K562 (cell line): Measurements from ENCODE around the gene RNU5D-1.

Experiments
- CEBPG ChIP-seq, 3 experiments: fragments of 200-800 bp in 1 of 3; sonication (Bioruptor generic) in 1 of 3; sonication (generic) in 1 of 3; formaldehyde crosslinking in 1 of 3; IDR thresholded peaks in 2 of 3; conservative IDR thresholded peaks in 1 of 3; 2 replicates each; pipeline versions ENCODE4 v1.6.1 to v1.8.0; 2016 to 2022; ENCODE audit warnings: missing compliant biosample characterization in 2 of 3, missing genetic modification characterization in 2 of 3, mild to moderate bottlenecking in 1 of 3, missing genetic modification reagents in 1 of 3
- MEF2D ChIP-seq: conservative IDR thresholded peaks from 2 replicates; pipeline ENCODE4 v1.6.1; 2016; ENCODE audit warnings: low read depth, missing genetic modification characterization, missing compliant biosample characterization
- NFIC ChIP-seq: fragments of 450-650 bp; IDR thresholded peaks from 2 replicates; pipeline ENCODE4 v1.6.1; 2017; ENCODE audit warnings: mild to moderate bottlenecking, inconsistent platforms
- RFX5 ChIP-seq: IDR thresholded peaks from 2 replicates; pipeline ENCODE4 v1.6.1; 2011; ENCODE audit warnings: low read depth, mild to moderate bottlenecking, improper control_type of control experiment, low read length
- ZNF12 ChIP-seq: sonication (generic); formaldehyde crosslinking; IDR thresholded peaks from 2 replicates; pipeline ENCODE4 v1.4.0; 2020; ENCODE audit warnings: mild to moderate bottlenecking, missing genetic modification reagents
- ZNF436 ChIP-seq: fragments of 250-450, 450-650 bp; sonication (Bioruptor Pico); formaldehyde crosslinking; IDR thresholded peaks from 2 replicates; pipeline ENCODE4 v1.7.0; 2020; ENCODE audit warnings: mild to moderate bottlenecking
- TF ChIP-seq, protein P1 (sequence below), 3 experiments: IDR thresholded peaks in 2 of 3; conservative IDR thresholded peaks in 1 of 3; 2 replicates each; pipeline ENCODE4 v1.5.1; 2011 to 2012; ENCODE audit warnings: low read length in 3 of 3, mild to moderate bottlenecking in 3 of 3, control low read depth in 2 of 3, improper control_type of control experiment in 1 of 3, inconsistent platforms in 1 of 3, low read depth in 1 of 3, mixed read lengths in 1 of 3, moderate library complexity in 1 of 3; ENCODE audit not compliant: insufficient read depth in 2 of 3
- TF ChIP-seq, protein P2 (sequence below): sonication (generic); formaldehyde crosslinking; IDR thresholded peaks from 2 replicates; pipeline ENCODE4 v1.8.1; 2023; ENCODE audit warnings: mild to moderate bottlenecking, missing genetic modification reagents
- TF ChIP-seq, protein P3 (sequence below): fragments of 450-650 bp; IDR thresholded peaks from 2 replicates; pipeline ENCODE4 v1.6.1; 2018; ENCODE audit not compliant: partially characterized antibody

DNA sequence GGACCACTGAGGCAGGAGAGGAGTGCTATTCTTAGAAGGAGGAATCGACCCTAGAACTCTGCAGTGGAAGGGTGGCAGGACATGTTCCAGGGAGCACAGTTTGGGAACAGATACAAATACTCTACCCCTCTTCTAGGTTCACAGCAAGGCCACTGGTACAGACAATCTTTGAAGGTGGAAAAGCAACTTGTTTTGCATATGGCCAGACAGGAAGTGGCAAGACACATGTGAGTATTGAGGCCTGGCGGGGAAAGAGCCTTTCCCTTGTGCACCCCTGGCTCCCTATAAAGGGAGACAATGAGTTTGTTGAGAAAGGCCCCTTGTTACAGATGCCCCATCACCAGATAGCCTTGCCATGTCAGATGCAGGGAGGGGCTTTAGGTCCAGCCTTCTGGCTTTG, 26.4 kb upstream of the RNU5D-1 start:
- TF ChIP-seq ZNF12 = no peak
- TF ChIP-seq, protein P1, sequence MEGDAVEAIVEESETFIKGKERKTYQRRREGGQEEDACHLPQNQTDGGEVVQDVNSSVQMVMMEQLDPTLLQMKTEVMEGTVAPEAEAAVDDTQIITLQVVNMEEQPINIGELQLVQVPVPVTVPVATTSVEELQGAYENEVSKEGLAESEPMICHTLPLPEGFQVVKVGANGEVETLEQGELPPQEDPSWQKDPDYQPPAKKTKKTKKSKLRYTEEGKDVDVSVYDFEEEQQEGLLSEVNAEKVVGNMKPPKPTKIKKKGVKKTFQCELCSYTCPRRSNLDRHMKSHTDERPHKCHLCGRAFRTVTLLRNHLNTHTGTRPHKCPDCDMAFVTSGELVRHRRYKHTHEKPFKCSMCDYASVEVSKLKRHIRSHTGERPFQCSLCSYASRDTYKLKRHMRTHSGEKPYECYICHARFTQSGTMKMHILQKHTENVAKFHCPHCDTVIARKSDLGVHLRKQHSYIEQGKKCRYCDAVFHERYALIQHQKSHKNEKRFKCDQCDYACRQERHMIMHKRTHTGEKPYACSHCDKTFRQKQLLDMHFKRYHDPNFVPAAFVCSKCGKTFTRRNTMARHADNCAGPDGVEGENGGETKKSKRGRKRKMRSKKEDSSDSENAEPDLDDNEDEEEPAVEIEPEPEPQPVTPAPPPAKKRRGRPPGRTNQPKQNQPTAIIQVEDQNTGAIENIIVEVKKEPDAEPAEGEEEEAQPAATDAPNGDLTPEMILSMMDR (IDR thresholded peaks at IDR 0.05 in 2 of 3, conservative IDR thresholded peaks at IDR 0.05 in 1 of 3; ENCODE audit: insufficient read depth in 2 of 3, low read depth in 1 of 3, low read length in 3 of 3) = no peak
- TF ChIP-seq CEBPG (CRISPR knock-in tag; IDR thresholded peaks at IDR 0.05) = no peak
- TF ChIP-seq CEBPG (tag; conservative IDR thresholded peaks at IDR 0.05 in 1 of 2, IDR thresholded peaks at IDR 0.05 in 1 of 2) = no peak
- TF ChIP-seq, protein P2, sequence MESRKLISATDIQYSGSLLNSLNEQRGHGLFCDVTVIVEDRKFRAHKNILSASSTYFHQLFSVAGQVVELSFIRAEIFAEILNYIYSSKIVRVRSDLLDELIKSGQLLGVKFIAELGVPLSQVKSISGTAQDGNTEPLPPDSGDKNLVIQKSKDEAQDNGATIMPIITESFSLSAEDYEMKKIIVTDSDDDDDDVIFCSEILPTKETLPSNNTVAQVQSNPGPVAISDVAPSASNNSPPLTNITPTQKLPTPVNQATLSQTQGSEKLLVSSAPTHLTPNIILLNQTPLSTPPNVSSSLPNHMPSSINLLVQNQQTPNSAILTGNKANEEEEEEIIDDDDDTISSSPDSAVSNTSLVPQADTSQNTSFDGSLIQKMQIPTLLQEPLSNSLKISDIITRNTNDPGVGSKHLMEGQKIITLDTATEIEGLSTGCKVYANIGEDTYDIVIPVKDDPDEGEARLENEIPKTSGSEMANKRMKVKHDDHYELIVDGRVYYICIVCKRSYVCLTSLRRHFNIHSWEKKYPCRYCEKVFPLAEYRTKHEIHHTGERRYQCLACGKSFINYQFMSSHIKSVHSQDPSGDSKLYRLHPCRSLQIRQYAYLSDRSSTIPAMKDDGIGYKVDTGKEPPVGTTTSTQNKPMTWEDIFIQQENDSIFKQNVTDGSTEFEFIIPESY (CRISPR knock-in tag) = no peak
- no peak for TF ChIP-seq RFX5
- no peak for TF ChIP-seq NFIC
- no peak for TF ChIP-seq ZNF436 (CRISPR knock-in tag)
- no peak for TF ChIP-seq MEF2D
- TF ChIP-seq, protein P3, sequence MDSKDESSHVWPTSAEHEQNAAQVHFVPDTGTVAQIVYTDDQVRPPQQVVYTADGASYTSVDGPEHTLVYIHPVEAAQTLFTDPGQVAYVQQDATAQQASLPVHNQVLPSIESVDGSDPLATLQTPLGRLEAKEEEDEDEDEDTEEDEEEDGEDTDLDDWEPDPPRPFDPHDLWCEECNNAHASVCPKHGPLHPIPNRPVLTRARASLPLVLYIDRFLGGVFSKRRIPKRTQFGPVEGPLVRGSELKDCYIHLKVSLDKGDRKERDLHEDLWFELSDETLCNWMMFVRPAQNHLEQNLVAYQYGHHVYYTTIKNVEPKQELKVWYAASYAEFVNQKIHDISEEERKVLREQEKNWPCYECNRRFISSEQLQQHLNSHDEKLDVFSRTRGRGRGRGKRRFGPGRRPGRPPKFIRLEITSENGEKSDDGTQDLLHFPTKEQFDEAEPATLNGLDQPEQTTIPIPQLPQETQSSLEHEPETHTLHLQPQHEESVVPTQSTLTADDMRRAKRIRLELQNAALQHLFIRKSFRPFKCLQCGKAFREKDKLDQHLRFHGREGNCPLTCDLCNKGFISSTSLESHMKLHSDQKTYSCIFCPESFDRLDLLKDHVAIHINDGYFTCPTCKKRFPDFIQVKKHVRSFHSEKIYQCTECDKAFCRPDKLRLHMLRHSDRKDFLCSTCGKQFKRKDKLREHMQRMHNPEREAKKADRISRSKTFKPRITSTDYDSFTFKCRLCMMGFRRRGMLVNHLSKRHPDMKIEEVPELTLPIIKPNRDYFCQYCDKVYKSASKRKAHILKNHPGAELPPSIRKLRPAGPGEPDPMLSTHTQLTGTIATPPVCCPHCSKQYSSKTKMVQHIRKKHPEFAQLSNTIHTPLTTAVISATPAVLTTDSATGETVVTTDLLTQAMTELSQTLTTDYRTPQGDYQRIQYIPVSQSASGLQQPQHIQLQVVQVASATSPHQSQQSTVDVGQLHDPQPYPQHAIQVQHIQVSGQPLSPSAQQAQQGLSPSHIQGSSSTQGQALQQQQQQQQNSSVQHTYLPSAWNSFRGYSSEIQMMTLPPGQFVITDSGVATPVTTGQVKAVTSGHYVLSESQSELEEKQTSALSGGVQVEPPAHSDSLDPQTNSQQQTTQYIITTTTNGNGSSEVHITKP = no peak
